ENCODE results near the gene RPL35A.
A peak's percentile ranks its signal among the peaks of the same experiment; 100 is the strongest.
"Not testable (repeated sequence)": the region's sequence is repeated elsewhere in the genome, so short reads cannot be mapped to it uniquely, and the experiment has no call there.

RPL35A gene

GRCh38 chr3:197949778-197950676 lies at the start of gene RPL35A:
TSS of gene RPL35A (plus strand) at chr3:197950190. CDS start at chr3:197950968, 778 bp downstream.
- peak; percentile 91 for DNase-seq (ENCODE audit: low read depth)
- peak within 1 kb of the TSS; percentile 100 for H3K4me3 ChIP-seq (ENCODE audit: low read depth, low read length)
- TF ChIP-seq MAX (IDR thresholded peaks at IDR 0.05; ENCODE audit: low read depth, low read length) (peak; percentile 81), MYC (IDR thresholded peaks at IDR 0.05; ENCODE audit: low read depth, low read length) (peak; percentile 96), POLR2A (IDR thresholded peaks at IDR 0.05; ENCODE audit: extremely low read depth, insufficient read length) (peak; percentile 96), CTCF (IDR thresholded peaks at IDR 0.05; ENCODE audit: low read depth, low read length) (no peak)

GRCh38 chr3:197901626-197902025 lies 48.4 kb upstream of the RPL35A start:
- no peak for DNase-seq (ENCODE audit: low read depth)

GRCh38 chr3:197906023-197906849 lies 43.8 kb upstream of the RPL35A start:
- H3K4me3 ChIP-seq (ENCODE audit: low read depth, low read length): no peak overlapping the region
- peak; percentile 87 for DNase-seq (ENCODE audit: low read depth)
- TF ChIP-seq POLR2A (IDR thresholded peaks at IDR 0.05; ENCODE audit: extremely low read depth, insufficient read length) (no peak), MAX (IDR thresholded peaks at IDR 0.05; ENCODE audit: low read depth, low read length) (peak; percentile 53; the same call in 1 of the 2 replicates), CTCF (IDR thresholded peaks at IDR 0.05; ENCODE audit: low read depth, low read length) (peak; percentile 85), MYC (IDR thresholded peaks at IDR 0.05; ENCODE audit: low read depth, low read length) (peak; percentile 44; the same call in 1 of the 2 replicates)

More at GRCh38 chr3:197901626-197902025, 48.4 kb upstream of the RPL35A start:
- TF ChIP-seq POLR2A (IDR thresholded peaks at IDR 0.05; ENCODE audit: extremely low read depth, insufficient read length) (no peak), MYC (IDR thresholded peaks at IDR 0.05; ENCODE audit: low read depth, low read length) (no peak), MAX (IDR thresholded peaks at IDR 0.05; ENCODE audit: low read depth, low read length) (no peak), CTCF (IDR thresholded peaks at IDR 0.05; ENCODE audit: low read depth, low read length) (no peak)
- H3K4me3 ChIP-seq (ENCODE audit: low read depth, low read length): no peak overlapping the region

GRCh38 chr3:197906850-197907187 lies 43.2 kb upstream of the RPL35A start:
- DNase-seq (ENCODE audit: low read depth): no peak
- H3K4me3 ChIP-seq (ENCODE audit: low read depth, low read length): no peak overlapping the region
- TF ChIP-seq CTCF (IDR thresholded peaks at IDR 0.05; ENCODE audit: low read depth, low read length) (no peak), MAX (IDR thresholded peaks at IDR 0.05; ENCODE audit: low read depth, low read length) (no peak), POLR2A (IDR thresholded peaks at IDR 0.05; ENCODE audit: extremely low read depth, insufficient read length) (no peak), MYC (IDR thresholded peaks at IDR 0.05; ENCODE audit: low read depth, low read length) (no peak)

- no peak overlapping the region for H3K4me3 ChIP-seq (ENCODE audit: low read depth, low read length)
- TF ChIP-seq CTCF (IDR thresholded peaks at IDR 0.05; ENCODE audit: low read depth, low read length) (no peak), MYC (IDR thresholded peaks at IDR 0.05; ENCODE audit: low read depth, low read length) (no peak), POLR2A (IDR thresholded peaks at IDR 0.05; ENCODE audit: extremely low read depth, insufficient read length) (no peak), MAX (IDR thresholded peaks at IDR 0.05; ENCODE audit: low read depth, low read length) (no peak)
- no peak for DNase-seq (ENCODE audit: low read depth)
Measured at GRCh38 chr3:197907196-197907595, 42.8 kb upstream of the RPL35A start.

GRCh38 chr3:197908550-197908949 lies 41.4 kb upstream of the RPL35A start:
- DNase-seq (ENCODE audit: low read depth); H3K4me3 ChIP-seq (ENCODE audit: low read depth, low read length): not testable (repeated sequence)
